Lower lobe of right lung (tissue), 2 donors: ENCODE data around the gene HOXA7. TPM values are rescaled to one million over a fixed set of nuclear protein-coding genes. Genes with fewer than 3 reads are reported as not detected.

Experiments used
- ATAC-seq, 2 donors: fragments of 200-7000 bp; cut with Tn5 transposase; one replicate each; pipeline ENCODE4 v1.9.1; 2020 to 2022; ENCODE audit warnings: mild to moderate bottlenecking in 2 of 2, moderate library complexity in 2 of 2
- DNase-seq: peaks from one replicate; pipeline ENCODE4 v3.0.0-alpha.2; 2020
- H3K27ac ChIP-seq: fragments of 200-600 bp; one replicate; pipeline ENCODE4 v1.8.0; 2022
- H3K27me3 ChIP-seq: fragments of 200-600 bp; one replicate; pipeline ENCODE4 v1.8.0; 2022; ENCODE audit warnings: low read depth
- H3K36me3 ChIP-seq: fragments of 200-600 bp; one replicate; pipeline ENCODE4 v1.8.0; 2022; ENCODE audit warnings: mild to moderate bottlenecking
- H3K4me1 ChIP-seq: fragments of 200-600 bp; one replicate; pipeline ENCODE4 v1.8.0; 2022
- H3K4me3 ChIP-seq: fragments of 200-600 bp; one replicate; pipeline ENCODE4 v1.8.0; 2022; ENCODE audit warnings: mild to moderate bottlenecking
- H3K9me3 ChIP-seq: fragments of 200-600 bp; one replicate; pipeline ENCODE4 v1.8.0; 2022
- intact Hi-C: fragments of 100-400 bp; cut with DNase I; formaldehyde crosslinking; loops from one replicate; pipeline ENCODE4 v1.11.0; 2022
- long read RNA-seq: library from polyadenylated mRNA; unstranded; transcript quantifications from one replicate; pipeline ENCODE4 v2.0.0, GENCODE V29; 2021
- total RNA-seq: library from RNA; stranded (reverse); fragmentation: NEBNext Ultra II Directional; extraction: Animal tissue kit (Norgen Biotek cat#: 25700); gene quantifications from one replicate; pipeline ENCODE4 v1.2.1, GENCODE V29; 2021
- TF ChIP-seq, protein P1 (sequence below): fragments of 200-600 bp; IDR thresholded peaks from one replicate; pipeline ENCODE4 v1.8.0; 2022; ENCODE audit warnings: antibody characterized with exemption, mild to moderate bottlenecking
- donor health status: DM: no; HTN: yes; CAD: no; lungs with severe emphysema.

The HOXA7 gene
- total RNA-seq, result 2.2 TPM
- long read RNA-seq, partial matches to known transcripts, result 0 of 3 reads
- long read RNA-seq, other reads (novel, unspliced or antisense), result 1 of 3 reads

- TF ChIP-seq, protein P1, sequence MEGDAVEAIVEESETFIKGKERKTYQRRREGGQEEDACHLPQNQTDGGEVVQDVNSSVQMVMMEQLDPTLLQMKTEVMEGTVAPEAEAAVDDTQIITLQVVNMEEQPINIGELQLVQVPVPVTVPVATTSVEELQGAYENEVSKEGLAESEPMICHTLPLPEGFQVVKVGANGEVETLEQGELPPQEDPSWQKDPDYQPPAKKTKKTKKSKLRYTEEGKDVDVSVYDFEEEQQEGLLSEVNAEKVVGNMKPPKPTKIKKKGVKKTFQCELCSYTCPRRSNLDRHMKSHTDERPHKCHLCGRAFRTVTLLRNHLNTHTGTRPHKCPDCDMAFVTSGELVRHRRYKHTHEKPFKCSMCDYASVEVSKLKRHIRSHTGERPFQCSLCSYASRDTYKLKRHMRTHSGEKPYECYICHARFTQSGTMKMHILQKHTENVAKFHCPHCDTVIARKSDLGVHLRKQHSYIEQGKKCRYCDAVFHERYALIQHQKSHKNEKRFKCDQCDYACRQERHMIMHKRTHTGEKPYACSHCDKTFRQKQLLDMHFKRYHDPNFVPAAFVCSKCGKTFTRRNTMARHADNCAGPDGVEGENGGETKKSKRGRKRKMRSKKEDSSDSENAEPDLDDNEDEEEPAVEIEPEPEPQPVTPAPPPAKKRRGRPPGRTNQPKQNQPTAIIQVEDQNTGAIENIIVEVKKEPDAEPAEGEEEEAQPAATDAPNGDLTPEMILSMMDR, result no peak
- H3K4me1 ChIP-seq, result peaks cover 56% of the 10 kb centered on the region
- DNase-seq, result no peak
- H3K27ac ChIP-seq, result peak within 1 kb of the TSS; percentile 81
- H3K36me3 ChIP-seq, result no peaks in the 10 kb centered on the region
- no peaks in the 10 kb centered on the region for H3K9me3 ChIP-seq
- H3K27me3 ChIP-seq, result peaks cover 95% of the 10 kb centered on the region
- intact Hi-C loops, result loop anchor here (10.0 kb wide), 1 partner anchor 782 kb away; no protein-coding TSS in a partner anchor
- peak within 1 kb of the TSS; percentile 60 for H3K4me3 ChIP-seq
- peak in 1 of 2 donors; percentile 14 for ATAC-seq
These were observed at the start of gene HOXA7 for GRCh38 chr7:27156508-27156898. HOXA7 (minus strand) TSS chr7:27156675; CDS start chr7:27156545, 130 bp downstream.

- intact Hi-C loops, result no loop called here
- no peak for ATAC-seq
- TF ChIP-seq, protein P1, result no peak
These were observed 49.1 kb upstream of the HOXA7 start for GRCh38 chr7:27205325-27206280.

DNA sequence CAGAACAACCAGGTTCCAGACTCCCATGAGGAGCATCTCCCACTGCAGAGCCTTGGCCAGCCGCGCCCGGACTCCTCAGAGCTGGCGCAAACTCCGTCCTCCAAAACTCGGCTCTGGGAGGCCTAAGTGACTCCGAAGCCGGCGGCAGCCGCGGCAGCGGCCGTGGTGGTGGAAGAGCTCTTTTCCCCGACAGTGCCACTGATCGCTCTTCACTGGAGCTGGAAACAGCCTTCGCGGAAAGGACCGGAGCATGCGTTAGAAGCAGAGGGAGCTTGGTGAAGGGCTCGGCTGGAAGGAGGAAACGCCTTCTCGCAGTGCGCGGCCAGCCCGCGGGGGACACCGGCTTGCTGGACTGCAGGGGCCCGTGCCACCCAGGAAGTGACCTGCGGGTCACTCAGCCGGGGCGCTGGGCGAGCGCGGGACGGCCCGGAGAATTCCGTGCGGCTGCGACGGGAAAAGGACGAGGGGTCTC is 48.4 kb upstream of the HOXA7 start:
- Histone ChIP-seq H3K9me3 (no peaks in the 10 kb centered on the region), H3K36me3 (no peaks in the 10 kb centered on the region), H3K4me1 (peaks cover 30% of the 10 kb centered on the region), H3K4me3 (no peak overlapping the region), H3K27me3 (peaks cover 96% of the 10 kb centered on the region), H3K27ac (no peak overlapping the region)
- TF ChIP-seq, protein P1, result no peak
- ATAC-seq (peak in 1 of 2 donors; percentile 6), DNase-seq (no peak)
- intact Hi-C loops, result no loop called here

More at GRCh38 chr7:27205325-27206280, 49.1 kb upstream of the HOXA7 start:
- no peak for DNase-seq
- no peaks in the 10 kb centered on the region for H3K9me3 ChIP-seq
- H3K4me1 ChIP-seq, result peaks cover 28% of the 10 kb centered on the region
- H3K36me3 ChIP-seq, result no peaks in the 10 kb centered on the region
- H3K27me3 ChIP-seq, result peaks cover 97% of the 10 kb centered on the region
- H3K4me3 ChIP-seq, result no peak overlapping the region
- no peak overlapping the region for H3K27ac ChIP-seq

GRCh38 chr7:27203964-27204594 is 47.6 kb upstream of the HOXA7 start:
- ATAC-seq, result no peak

More at GRCh38 chr7:27203964-27204594, 47.6 kb upstream of the HOXA7 start:
- Histone ChIP-seq H3K4me3 (no peak overlapping the region), H3K27ac (no peak overlapping the region), H3K9me3 (no peaks in the 10 kb centered on the region), H3K4me1 (peaks cover 33% of the 10 kb centered on the region), H3K36me3 (no peaks in the 10 kb centered on the region), H3K27me3 (peaks cover 91% of the 10 kb centered on the region)
- TF ChIP-seq, protein P1, result no peak
- no peak for DNase-seq
- intact Hi-C loops, result no loop called here
